ACC112 (cell line): ENCODE measurements around the gene INKA2.

Source experiments
- H2AFZ ChIP-seq: fragments of 200-600 bp; sonication (generic); one replicate; pipeline ENCODE4 v1.6.0; 2017; ENCODE audit warnings: antibody characterized with exemption, low read length; ENCODE audit not compliant: unreplicated experiment
- H3K27ac ChIP-seq: fragments of 200-600 bp; sonication (generic); 2 replicates; pipeline ENCODE4 v1.5.1; 2014; ENCODE audit warnings: low read depth, mild to moderate bottlenecking, antibody characterized with exemption, low read length, moderate library complexity
- H3K27me3 ChIP-seq: fragments of 200-600 bp; sonication (generic); 2 replicates; pipeline ENCODE4 v1.6.1; 2014; ENCODE audit warnings: mild to moderate bottlenecking, antibody characterized with exemption, low read length, moderate library complexity, mixed read lengths; ENCODE audit not compliant: insufficient read depth
- H3K36me3 ChIP-seq: fragments of 200-600 bp; sonication (generic); 2 replicates; pipeline ENCODE4 v1.6.1; 2016; ENCODE audit warnings: mild to moderate bottlenecking, antibody characterized with exemption, low read length, moderate library complexity, mixed read lengths; ENCODE audit not compliant: insufficient read depth
- H3K4me1 ChIP-seq: fragments of 200-600 bp; sonication (generic); one replicate; pipeline ENCODE4 v1.6.1; 2016; ENCODE audit warnings: low read length, mixed read lengths; ENCODE audit not compliant: insufficient read depth, unreplicated experiment, control insufficient read depth
- H3K4me3 ChIP-seq: fragments of 200-600 bp; sonication (generic); 2 replicates; pipeline ENCODE4 v1.5.1; 2014; ENCODE audit warnings: mild to moderate bottlenecking, low read depth, low read length
- H3K79me2 ChIP-seq: fragments of 200-600 bp; sonication (generic); one replicate; pipeline ENCODE4 v1.6.0; 2016; ENCODE audit warnings: low read length; ENCODE audit not compliant: control insufficient read depth, unreplicated experiment, insufficient read depth

Gene INKA2

GRCh38 chr1:111739194-111739924 is at the start of gene INKA2:
Gene INKA2 (minus strand): TSS chr1:111739395. CDS start chr1:111739242, 153 bp downstream.
- Histone ChIP-seq H3K27me3 (no peaks in the 10 kb centered on the region), H3K4me3 (peak within 1 kb of the TSS; percentile 84), H3K27ac (peak within 1 kb of the TSS; percentile 85), H3K36me3 (no peaks in the 10 kb centered on the region), H3K4me1 (peaks cover 67% of the 10 kb centered on the region), H3K79me2 (peaks cover 16% of the 10 kb centered on the region), H2AFZ (peak within 1 kb of the TSS; percentile 53)

- Histone ChIP-seq H2AFZ (no peak overlapping the region), H3K27me3 (peaks cover 78% of the 10 kb centered on the region), H3K79me2 (no peaks in the 10 kb centered on the region), H3K4me1 (no peaks in the 10 kb centered on the region), H3K4me3 (no peak overlapping the region), H3K36me3 (no peaks in the 10 kb centered on the region), H3K27ac (no peak overlapping the region)
Observed at GRCh38 chr1:111786669-111787207, 47.5 kb upstream of the INKA2 start.

GRCh38 chr1:111784273-111784901 is 45.2 kb upstream of the INKA2 start:
- Histone ChIP-seq H3K4me1 (no peaks in the 10 kb centered on the region), H2AFZ (no peak overlapping the region), H3K27me3 (peaks cover 56% of the 10 kb centered on the region), H3K36me3 (no peaks in the 10 kb centered on the region), H3K27ac (no peak overlapping the region), H3K79me2 (no peaks in the 10 kb centered on the region), H3K4me3 (no peak overlapping the region)

- Histone ChIP-seq H3K36me3 (no peaks in the 10 kb centered on the region), H3K27ac (no peak overlapping the region), H3K4me1 (no peaks in the 10 kb centered on the region), H3K4me3 (no peak overlapping the region), H3K79me2 (no peaks in the 10 kb centered on the region), H3K27me3 (peaks cover 21% of the 10 kb centered on the region), H2AFZ (no peak overlapping the region)
Observed at GRCh38 chr1:111779546-111779945, 40.4 kb upstream of the INKA2 start.

- Histone ChIP-seq H3K36me3 (no peaks in the 10 kb centered on the region), H3K79me2 (no peaks in the 10 kb centered on the region), H3K27me3 (peaks cover 20% of the 10 kb centered on the region), H3K27ac (no peak overlapping the region), H3K4me1 (no peaks in the 10 kb centered on the region), H2AFZ (no peak overlapping the region), H3K4me3 (no peak overlapping the region)
Observed at GRCh38 chr1:111778541-111779051, 39.4 kb upstream of the INKA2 start.

- H3K27me3 ChIP-seq = peaks cover 16% of the 10 kb centered on the region
- H3K79me2 ChIP-seq = no peaks in the 10 kb centered on the region
- H3K36me3 ChIP-seq = no peaks in the 10 kb centered on the region
- no peak overlapping the region for H3K27ac ChIP-seq
- H3K4me1 ChIP-seq = no peaks in the 10 kb centered on the region
- H2AFZ ChIP-seq = no peak overlapping the region
- H3K4me3 ChIP-seq = no peak overlapping the region
Observed at GRCh38 chr1:111778066-111778465, 38.9 kb upstream of the INKA2 start.

DNA sequence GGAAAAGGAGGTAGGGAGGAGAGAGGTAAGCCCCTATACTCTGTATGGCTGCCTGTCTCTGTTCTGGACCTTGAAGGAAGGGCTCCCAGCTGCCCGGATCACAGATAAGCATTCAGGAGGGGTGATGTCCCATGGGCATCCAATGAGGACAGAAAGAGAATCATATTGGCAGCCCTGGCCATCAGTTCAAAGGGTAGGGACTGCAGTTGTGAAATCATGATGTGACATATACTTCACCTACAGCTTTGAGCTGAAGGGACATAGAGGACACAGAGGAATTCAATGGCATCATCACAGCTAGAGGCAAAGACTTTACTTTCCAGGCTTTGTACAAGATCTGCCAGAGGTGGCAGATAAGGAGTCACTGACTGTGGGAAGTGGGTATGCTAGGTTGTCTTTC is 38.1 kb upstream of the INKA2 start:
- Histone ChIP-seq H3K36me3 (no peaks in the 10 kb centered on the region), H3K4me1 (no peaks in the 10 kb centered on the region), H3K27ac (no peak overlapping the region), H3K79me2 (no peaks in the 10 kb centered on the region), H3K4me3 (no peak overlapping the region), H2AFZ (no peak overlapping the region), H3K27me3 (peaks cover 10% of the 10 kb centered on the region)

DNA sequence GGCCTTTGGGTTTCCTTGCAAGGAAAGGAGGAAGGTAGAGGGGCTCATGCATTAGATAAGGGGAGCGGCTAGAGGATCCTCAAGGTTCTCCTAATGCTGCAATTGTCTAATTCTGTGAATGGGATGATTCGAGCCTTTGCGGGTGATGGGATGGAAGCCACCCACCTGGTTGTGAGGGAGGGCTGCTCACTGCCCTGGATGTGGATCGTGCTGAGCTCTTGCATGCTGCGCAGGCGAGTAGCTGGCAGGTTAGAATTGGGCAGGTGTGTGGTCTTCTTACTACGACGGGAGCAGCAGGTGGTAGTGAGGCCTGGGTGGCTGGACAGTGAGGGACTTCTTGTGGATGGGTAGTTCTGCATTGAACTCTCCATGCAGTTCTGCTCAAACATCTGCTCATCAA is 37.7 kb upstream of the INKA2 start:
- Histone ChIP-seq H3K27ac (no peak overlapping the region), H3K36me3 (no peaks in the 10 kb centered on the region), H2AFZ (no peak overlapping the region), H3K27me3 (peaks cover 6% of the 10 kb centered on the region), H3K79me2 (no peaks in the 10 kb centered on the region), H3K4me3 (no peak overlapping the region), H3K4me1 (no peaks in the 10 kb centered on the region)

GRCh38 chr1:111776391-111776790 is 37.2 kb upstream of the INKA2 start:
- Histone ChIP-seq H3K27ac (no peak overlapping the region), H2AFZ (no peak overlapping the region), H3K79me2 (no peaks in the 10 kb centered on the region), H3K4me3 (no peak overlapping the region), H3K36me3 (no peaks in the 10 kb centered on the region), H3K4me1 (no peaks in the 10 kb centered on the region), H3K27me3 (peaks cover 3% of the 10 kb centered on the region; the same call in 1 of the 2 replicates)

DNA sequence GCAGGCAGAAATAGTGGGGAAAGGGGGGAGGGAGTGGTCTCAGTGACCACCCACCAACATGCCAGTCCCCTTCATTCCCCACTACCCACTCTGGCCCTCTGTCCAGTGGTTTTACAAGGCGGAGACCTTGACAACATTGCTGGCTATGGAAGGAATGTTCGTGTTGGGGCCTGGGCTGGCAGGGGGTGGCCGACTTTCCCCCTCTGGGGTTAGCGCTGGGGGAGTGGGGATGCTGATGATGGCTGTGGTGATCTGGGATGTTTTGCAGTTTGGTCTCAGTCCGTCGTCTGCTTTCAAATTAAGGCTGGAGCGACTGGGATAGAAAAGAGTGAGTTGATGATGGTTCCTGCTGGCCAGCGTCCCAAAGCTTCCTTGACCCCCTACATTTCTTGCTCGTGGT is 36.8 kb upstream of the INKA2 start:
- no peak overlapping the region for H3K4me3 ChIP-seq
- no peaks in the 10 kb centered on the region for H3K4me1 ChIP-seq
- no peak overlapping the region for H2AFZ ChIP-seq
- H3K79me2 ChIP-seq = no peaks in the 10 kb centered on the region
- H3K27me3 ChIP-seq = peaks cover 3% of the 10 kb centered on the region; the same call in 1 of the 2 replicates
- no peak overlapping the region for H3K27ac ChIP-seq
- no peaks in the 10 kb centered on the region for H3K36me3 ChIP-seq
